ENCODE results near the gene SMIM7. TPM values are rescaled to one million over a fixed set of nuclear protein-coding genes. Genes with fewer than 3 reads are reported as not detected.

The SMIM7 gene
- total RNA-seq, 1 experiment from 2014 or later, result 55.9 TPM

DNA sequence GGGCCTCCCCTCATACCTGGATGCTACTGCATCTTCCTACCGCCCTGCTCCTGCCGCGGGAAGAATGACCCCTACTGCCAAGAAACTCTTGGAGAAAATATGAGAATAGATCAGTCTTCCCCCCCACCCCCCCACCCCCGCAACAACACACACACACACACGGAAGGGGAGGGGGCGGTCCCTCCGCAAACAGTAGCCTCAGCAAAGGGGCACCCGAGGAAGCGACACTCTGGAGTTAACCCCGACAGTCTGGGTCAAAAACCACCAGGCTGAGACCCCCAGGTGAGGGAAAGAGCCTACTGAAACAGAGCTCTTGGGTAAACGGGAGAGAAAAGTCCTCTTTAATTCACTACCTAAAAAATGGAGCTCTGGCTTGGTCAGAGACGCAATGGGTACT is 33.1 kb downstream of the SMIM7 start (continued):
- TF ChIP-seq ERG (CRISPR knock-in tag; IDR thresholded peaks at IDR 0.05) (no peak), ZMAT4 (CRISPR knock-in tag; IDR thresholded peaks at IDR 0.05) (no peak), NFYB (CRISPR knock-in tag; conservative IDR thresholded peaks at IDR 0.05; ENCODE audit: low read depth) (no peak), EMX1 (CRISPR knock-in tag; IDR thresholded peaks at IDR 0.05) (no peak), ZNF219 (CRISPR knock-in tag; IDR thresholded peaks at IDR 0.05; ENCODE audit: borderline replicate concordance) (no peak)
- TF ChIP-seq, protein P1, sequence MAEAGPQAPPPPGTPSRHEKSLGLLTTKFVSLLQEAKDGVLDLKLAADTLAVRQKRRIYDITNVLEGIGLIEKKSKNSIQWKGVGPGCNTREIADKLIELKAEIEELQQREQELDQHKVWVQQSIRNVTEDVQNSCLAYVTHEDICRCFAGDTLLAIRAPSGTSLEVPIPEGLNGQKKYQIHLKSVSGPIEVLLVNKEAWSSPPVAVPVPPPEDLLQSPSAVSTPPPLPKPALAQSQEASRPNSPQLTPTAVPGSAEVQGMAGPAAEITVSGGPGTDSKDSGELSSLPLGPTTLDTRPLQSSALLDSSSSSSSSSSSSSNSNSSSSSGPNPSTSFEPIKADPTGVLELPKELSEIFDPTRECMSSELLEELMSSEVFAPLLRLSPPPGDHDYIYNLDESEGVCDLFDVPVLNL (CRISPR knock-in tag; IDR thresholded peaks at IDR 0.05; ENCODE audit: borderline replicate concordance, low read depth), result no peak

DNA sequence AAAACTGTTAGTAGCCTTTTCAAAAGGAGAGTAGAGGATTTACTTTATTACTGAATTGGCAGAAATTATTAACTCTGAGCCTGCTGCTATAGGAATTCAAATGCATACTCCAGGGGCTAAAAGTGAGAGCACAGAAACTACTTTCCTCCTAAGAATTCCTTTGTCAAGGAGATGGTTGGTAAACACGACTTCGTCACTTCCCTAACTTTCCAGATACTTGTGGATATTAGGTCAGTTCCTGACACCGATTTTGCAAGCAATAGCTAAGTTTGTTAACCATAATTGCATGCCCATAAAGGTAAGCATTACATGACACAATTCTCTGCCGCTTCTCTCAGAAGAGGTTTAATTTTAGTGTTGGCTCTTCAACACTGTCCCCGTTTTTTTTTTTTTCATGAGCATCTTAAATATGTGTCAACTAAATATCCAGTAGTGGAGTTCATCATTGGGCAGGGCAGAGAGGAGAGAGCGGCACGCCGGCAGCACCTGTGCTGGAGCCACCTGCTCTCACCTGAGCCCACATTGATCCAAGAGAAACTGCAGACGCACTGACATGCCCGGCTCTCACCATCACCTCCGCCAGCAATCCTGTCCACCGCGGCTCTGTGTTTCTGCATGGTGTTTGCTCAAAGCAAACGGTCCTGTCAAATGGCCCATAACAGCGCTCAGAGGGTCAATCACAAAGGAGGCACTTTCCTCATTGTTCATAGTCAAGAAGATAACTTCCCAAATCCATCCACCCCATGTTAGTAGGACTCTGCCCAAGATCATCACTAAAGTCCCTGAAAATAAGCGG is 34.6 kb downstream of the SMIM7 start:
- ChIA-PET CTCF (no interaction called here), POLR2A (no interaction called here)
- Mint-ChIP-seq H3K36me3 (peaks cover 6% of the 10 kb centered on the region; the same call in 1 of the 2 replicates), H3K27me3 (ENCODE audit: low read depth) (no peaks in the 10 kb centered on the region), H3K4me1 (peaks cover 29% of the 10 kb centered on the region), H3K9me3 (no peaks in the 10 kb centered on the region), H3K27ac (peak overlapping the region; percentile 76), H3K4me3 (peak overlapping the region; percentile 36; the same call in 1 of the 2 replicates)
- ATAC-seq (no peak), DNase-seq (ENCODE audit: low spot score) (no peak)
- no peak for TF ChIP-seq USF2 (CRISPR knock-in tag; IDR thresholded peaks at IDR 0.05)
- TF ChIP-seq ZNF512 (CRISPR knock-in tag; IDR thresholded peaks at IDR 0.05; ENCODE audit: borderline replicate concordance), result no peak
- TF ChIP-seq NFATC4 (CRISPR knock-in tag; IDR thresholded peaks at IDR 0.05), result no peak
- TF ChIP-seq, protein P2, sequence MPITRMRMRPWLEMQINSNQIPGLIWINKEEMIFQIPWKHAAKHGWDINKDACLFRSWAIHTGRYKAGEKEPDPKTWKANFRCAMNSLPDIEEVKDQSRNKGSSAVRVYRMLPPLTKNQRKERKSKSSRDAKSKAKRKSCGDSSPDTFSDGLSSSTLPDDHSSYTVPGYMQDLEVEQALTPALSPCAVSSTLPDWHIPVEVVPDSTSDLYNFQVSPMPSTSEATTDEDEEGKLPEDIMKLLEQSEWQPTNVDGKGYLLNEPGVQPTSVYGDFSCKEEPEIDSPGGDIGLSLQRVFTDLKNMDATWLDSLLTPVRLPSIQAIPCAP (CRISPR knock-in tag; IDR thresholded peaks at IDR 0.05), result no peak
- TF ChIP-seq ZBTB21 (CRISPR knock-in tag; IDR thresholded peaks at IDR 0.05; ENCODE audit: borderline replicate concordance), result no peak
- TF ChIP-seq CBFB (CRISPR knock-in tag; IDR thresholded peaks at IDR 0.05; ENCODE audit: low read depth), result no peak
- no peak for TF ChIP-seq TEAD4 (CRISPR knock-in tag; IDR thresholded peaks at IDR 0.05)
- TF ChIP-seq ZNF281 (CRISPR knock-in tag; IDR thresholded peaks at IDR 0.05), result no peak
- TF ChIP-seq RELA (CRISPR knock-in tag; IDR thresholded peaks at IDR 0.05; ENCODE audit: borderline replicate concordance), result no peak
- TF ChIP-seq CREB1 (CRISPR knock-in tag; IDR thresholded peaks at IDR 0.05), result no peak
- no peak for TF ChIP-seq FOXK1 (CRISPR knock-in tag; IDR thresholded peaks at IDR 0.05)
- no peak for TF ChIP-seq EMX1 (CRISPR knock-in tag; IDR thresholded peaks at IDR 0.05)

Data from WTC11 (cell line).